Left lobe of liver (tissue), 2 donors: ENCODE data around the gene GATB. TPM values are rescaled to one million over a fixed set of nuclear protein-coding genes. Genes with fewer than 3 reads are reported as not detected.
A peak's percentile ranks its signal among the peaks of the same experiment; 100 is the strongest.

Experiments used
- ATAC-seq: fragments of 200-7000 bp; cut with Tn5 transposase; one replicate; pipeline ENCODE4 v1.9.1; 2020; ENCODE audit warnings: mild to moderate bottlenecking, moderate library complexity
- DNase-seq: peaks from one replicate; pipeline ENCODE4 v3.0.0-alpha.2; 2020; ENCODE audit warnings: low spot score
- total RNA-seq: library from RNA; stranded (reverse); gene quantifications from one replicate; pipeline ENCODE4 v1.2.1, GENCODE V29; 2021
- donor health status: DM: no; HTN: no; CAD: no; lungs with moderate emphysema.
- donor health status: DM: no; HTN: yes; CAD: no.

GATB gene
- total RNA-seq, 1 donor from 2014 or later = 17.2 TPM

DNA sequence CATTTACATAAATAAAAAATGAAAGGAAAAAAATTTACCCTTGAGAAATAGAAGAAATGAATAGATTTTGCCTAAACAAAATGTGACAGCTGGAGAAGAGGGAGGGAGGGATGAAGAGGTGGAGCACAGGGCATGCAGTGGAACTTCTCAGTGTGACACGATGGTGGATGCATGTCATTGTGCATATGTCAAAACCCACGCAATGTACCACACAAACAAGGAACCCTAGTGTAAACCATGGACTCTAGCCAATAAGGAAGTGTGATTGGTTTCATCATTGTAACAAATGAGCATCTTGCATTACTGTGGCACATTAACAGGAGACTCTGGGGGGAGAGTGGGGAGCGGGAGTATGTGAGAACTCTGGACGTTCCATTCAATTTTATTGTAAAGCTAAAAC, 58.6 kb downstream of the GATB start:
- ATAC-seq = no peak

GRCh38 chr4:151700566-151701316, 60.1 kb downstream of the GATB start:
- no peak for DNase-seq

More for the DNA sequence above, 58.6 kb downstream of the GATB start:
- DNase-seq = no peak

DNA sequence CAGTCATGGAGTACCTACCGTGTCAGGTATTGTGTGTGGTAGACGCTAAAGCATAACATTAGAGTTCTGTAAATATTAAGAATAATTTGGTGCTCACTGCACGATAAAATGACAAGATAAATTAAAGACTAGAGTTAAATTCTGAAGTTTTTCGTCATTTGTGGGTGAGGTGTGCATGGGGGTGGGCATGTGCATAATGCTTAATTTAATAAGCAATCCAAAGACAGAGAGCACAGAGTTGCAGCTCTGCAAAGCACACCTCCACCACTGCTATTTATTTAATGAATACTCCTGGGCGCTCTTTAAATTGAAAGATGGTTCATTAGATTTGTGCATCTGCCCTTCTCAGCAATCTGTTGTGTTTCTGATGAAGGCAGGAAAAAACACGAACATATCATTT, 62.6 kb downstream of the GATB start:
- ATAC-seq = no peak
- DNase-seq = no peak

More at GRCh38 chr4:151700566-151701316, 60.1 kb downstream of the GATB start:
- no peak for ATAC-seq

DNA sequence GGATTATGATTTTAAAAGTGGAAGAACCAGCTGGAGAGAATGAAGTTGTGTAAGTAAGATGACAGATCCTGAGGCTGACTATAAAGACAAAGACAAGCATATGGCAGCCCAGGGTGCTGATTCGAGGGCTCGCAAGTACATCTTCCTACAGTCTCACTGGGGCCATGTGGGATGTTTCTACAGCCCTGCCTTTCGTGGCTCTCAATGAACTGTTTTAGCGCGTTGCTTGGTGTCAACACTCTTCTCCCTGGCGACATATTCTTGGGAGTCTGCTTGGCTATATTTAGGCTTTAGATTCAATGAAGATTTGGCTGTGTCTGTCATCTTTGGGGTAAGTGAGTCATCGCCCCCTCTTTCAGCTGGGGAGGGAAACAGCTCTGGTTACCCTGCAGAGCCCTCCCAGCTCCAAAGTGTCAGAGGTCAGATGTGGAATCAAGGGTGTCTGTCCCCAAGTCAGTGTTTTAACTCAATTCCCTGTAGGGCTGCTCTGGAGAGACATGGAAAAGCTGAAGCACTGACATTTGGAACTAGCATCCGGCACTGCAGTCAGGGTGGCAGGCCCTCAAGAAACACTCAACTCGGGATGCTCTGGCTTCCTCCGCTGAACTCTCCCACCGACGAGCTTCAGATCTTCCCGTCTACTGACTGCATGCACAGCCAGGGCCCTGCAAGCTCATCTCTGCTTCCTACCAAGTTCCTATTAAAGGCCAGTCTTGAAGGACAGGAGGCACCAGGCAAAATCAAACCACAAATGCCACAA, 65.7 kb downstream of the GATB start:
- ATAC-seq = no peak

DNA sequence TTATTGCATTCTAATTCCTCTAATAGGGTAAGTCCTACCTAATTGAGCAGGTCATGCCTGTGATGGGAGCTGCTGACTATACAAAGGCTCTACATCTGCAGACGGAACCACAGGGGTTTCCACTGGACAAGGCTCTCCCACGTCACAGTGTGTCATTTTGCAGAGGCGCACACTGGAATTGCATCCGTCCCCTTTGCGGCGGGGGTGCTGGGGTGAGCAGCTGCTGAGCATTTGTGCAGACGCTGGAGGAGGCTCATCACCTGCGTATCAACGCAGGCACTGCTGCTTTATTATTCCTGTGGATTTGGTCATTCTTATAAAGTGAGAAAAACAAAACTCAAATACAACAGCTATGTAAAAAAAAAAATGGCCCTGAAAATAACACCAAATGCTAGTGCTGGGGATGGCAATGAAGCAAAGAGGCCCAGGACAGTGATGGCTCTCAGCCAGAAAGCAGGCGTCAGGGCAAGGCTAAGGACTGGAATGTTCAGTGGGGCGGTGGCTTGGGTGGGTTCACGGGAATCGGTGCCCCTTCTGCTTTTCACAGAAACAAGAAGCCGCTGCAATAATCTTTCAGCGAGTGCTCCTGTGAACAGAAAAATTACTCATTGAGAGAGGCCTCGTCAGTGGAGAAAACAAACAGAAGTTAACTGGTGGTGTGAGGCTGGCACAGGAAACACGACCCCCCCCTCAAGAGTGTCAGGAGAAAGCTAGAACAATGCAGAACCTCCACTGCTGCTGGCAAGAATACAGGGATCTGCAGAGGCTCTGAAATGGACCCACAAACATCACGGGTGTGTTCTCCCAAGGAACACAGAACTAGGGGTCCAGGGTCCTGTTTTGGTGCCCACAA, 67.8 kb downstream of the GATB start:
- no peak for ATAC-seq
- no peak for DNase-seq

More for the DNA sequence above, 65.7 kb downstream of the GATB start:
- DNase-seq = no peak

DNA sequence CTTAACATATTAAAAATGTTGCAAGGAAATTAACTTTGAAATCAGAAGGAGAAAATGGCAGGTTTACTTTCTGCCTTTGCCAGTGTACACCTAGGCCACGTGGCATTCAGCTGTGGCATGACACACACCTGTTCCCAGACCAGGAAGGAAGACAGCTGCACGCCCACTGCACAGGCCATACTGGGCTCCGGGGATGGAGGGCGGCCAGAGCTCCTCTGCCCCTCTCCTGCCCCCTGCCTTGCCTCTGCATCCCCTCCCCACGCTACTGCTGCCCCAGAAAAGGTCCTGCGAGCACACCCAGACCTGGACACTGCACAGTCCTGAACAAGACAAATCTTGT, 68.4 kb downstream of the GATB start:
- DNase-seq (no peak), ATAC-seq (no peak)

DNA sequence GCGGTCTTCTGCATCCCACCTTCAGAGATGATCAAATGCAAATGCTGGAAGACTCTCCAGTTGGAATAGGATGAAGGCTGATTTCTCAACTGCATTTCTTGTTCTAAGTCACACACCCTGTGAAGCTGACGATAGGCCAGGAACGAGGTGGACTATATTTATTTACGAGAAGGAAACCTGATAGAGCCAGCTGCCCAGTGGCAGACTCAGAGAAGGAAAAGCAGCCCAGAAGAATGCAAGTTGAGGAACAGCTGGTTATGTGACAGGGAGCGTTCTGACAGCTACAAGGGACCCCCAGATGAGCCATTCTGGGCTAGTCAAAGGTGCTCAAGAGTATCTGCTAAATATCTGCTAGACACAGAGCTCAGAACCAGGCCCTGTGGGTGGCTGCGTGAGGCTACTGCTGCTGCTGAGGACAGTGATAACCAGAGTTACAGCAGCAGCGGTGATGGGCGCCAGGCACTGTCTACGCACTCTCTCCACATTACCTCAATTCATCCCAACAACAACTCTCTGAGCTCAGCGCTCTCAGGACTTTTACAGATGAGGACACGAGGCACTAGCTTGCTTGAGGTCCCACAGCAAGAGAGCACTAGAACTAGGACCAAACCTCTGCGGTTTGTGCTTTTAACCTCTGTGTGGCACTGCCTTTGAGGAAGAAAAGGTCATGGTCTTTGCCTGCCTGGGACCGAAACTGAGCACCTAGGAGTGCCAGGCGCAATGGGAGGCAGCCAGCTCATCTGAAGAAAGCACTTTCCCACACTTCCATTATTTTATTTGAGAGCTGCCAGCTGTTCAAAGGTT, 69.0 kb downstream of the GATB start:
- ATAC-seq (no peak), DNase-seq (no peak)

DNA sequence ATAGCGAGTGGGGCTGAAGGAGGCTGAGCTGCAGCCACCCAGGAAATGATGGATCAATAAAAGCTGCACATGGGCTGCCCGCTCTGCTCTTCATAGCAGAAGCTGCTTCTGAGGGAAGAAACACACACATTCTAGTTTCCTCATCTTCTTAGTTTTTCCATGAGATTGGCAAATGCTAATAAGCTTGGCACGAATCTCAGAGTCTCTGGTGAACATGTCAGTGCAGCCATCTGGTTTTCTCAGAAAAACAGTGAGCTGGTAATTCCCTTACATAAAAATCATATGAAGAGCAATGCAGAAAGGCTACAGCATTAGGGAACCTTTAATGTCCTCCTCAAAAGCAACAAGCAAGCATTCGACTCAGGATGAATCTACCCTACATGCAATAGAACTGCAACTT, 69.9 kb downstream of the GATB start:
- ATAC-seq = no peak

GRCh38 chr4:151690164-151690870, 70.5 kb downstream of the GATB start:
- DNase-seq (no peak), ATAC-seq (no peak)

More for the DNA sequence above, 69.9 kb downstream of the GATB start:
- DNase-seq = no peak

GRCh38 chr4:151689211-151689991, 71.4 kb downstream of the GATB start:
- DNase-seq = no peak
- no peak for ATAC-seq

DNA sequence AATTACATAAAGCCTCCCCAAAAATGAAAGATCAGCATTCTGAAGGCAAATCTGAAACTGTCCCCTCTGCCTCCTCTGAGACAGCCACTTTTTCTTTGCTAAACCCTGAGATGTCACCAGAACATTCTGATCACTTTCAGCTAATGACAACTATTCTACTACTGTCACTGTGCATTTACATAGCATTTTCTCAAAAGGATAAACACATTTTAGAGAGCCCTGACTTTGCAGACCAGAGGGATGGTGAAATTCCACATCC, 72.1 kb downstream of the GATB start:
- ATAC-seq (no peak), DNase-seq (no peak)

DNA sequence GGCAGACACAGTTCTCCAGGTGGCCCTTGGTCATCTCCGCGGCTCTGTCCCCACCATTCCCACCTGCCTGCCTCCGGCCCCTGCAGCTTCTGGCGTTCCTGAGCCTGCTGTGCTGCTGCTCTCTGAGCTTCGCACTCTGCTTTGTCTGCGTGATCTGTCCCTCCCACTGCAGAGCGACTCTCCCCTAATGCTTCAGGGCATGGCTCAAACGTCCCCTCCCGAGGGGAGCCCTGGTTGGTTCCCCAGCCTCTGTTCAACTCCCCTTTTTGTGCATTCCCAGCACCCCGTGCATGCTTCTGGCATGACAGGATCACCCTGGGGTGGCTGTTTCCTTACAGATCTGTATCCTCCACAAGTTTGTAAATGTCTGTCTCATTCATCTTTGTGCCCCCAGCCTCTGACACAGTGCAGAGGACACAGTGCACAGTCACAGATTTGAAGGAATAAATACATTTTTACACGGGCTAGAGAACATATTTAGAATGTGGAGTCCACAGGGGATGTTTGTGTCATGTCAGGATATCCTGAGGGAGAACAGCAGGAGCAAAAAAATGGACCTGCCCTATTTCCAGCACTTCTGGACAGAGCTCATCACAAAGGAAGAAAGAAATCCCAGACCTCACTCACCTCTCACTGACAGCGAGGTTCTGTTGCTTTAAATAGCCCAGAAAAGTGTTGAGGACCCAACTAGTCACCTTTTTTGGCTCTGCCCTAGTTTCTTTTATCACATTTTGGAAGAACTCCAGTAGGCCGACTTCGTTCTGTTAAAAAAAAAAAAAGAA, 72.6 kb downstream of the GATB start:
- ATAC-seq = peak; percentile 24

GRCh38 chr4:151687021-151687640, 73.7 kb downstream of the GATB start:
- no peak for ATAC-seq
- DNase-seq = no peak

More for the DNA sequence above, 72.6 kb downstream of the GATB start:
- DNase-seq = no peak

GRCh38 chr4:151685303-151685702, 75.5 kb downstream of the GATB start:
- DNase-seq (no peak), ATAC-seq (peak; percentile 38)

DNA sequence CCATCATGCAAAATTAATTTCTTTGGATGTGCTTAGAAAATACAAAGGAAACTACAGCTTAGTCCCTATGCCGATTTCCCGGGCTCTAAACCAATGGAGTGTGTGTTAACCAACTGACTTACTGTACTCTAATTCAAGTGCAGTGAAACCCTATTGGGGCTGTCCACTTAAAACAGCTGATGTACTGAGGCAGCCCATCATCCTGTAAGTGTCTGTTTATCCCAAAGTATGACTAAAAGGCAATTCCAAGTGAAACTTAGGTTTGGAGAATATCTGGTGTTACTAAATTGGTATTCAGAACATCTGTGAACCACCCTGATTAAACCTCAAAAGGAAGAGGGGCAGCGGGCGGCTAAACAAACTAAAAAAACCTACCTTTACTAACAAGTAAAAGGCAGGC, 79.7 kb downstream of the GATB start:
- no peak for ATAC-seq

GRCh38 chr4:151679231-151679630, 81.6 kb downstream of the GATB start:
- no peak for ATAC-seq
- peak; percentile 14 for DNase-seq

More for the DNA sequence above, 79.7 kb downstream of the GATB start:
- DNase-seq = no peak

GRCh38 chr4:151678048-151678872, 82.5 kb downstream of the GATB start:
- DNase-seq (peak; percentile 6), ATAC-seq (no peak)
